ENCODE measurements around the gene OSTF1.

OSTF1 gene

DNA sequence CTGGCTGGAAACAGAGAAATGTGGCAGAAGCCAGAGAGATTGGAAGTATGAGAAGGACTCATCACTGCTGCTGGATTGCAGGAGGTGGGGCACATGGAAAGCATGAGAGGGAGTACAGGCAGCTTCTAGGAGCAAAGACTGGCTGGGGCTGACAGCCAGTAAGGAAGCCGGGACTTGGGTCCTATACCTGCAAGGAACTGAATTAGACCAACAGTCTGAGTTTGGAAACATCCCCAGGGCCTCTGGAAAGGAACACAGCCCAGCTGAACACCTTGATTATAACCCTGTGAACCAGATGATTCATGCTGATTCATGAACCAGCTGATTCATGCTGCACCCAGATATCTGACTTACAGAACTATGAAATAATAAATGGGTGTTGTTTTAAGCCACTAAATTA lies 93.4 kb downstream of the OSTF1 start:
- Histone ChIP-seq H3K9ac (ENCODE audit: low read depth, low read length) (no peak overlapping the region), H3K36me3 (ENCODE audit: insufficient read depth, low read length) (no peaks in the 10 kb centered on the region), H3K9me3 (ENCODE audit: control insufficient read depth, insufficient read depth, low read length) (no peaks in the 10 kb centered on the region; the same call in 1 of the 2 replicates), H3K4me1 (ENCODE audit: insufficient read depth, low read length) (no peaks in the 10 kb centered on the region)

DNA sequence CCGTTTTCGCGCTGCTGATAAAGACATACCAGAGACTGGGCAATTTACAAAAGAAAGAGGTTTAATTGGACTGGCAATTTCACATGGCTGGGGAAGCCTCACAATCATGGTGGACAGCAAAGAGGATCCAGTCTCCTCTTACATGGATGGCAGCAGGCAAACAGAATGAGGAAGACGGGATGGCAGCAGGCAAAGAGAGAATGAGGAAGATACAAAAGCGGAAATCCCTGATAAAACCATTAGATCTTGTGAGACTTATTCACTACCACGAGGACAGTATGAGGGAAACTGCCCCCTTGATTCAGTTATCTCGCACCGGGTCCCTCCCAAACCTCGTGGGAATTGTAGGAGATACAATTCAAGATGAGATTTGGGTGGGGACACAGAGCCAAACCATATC lies 95.0 kb downstream of the OSTF1 start:
- Histone ChIP-seq H3K9ac (ENCODE audit: low read depth, low read length) (no peak overlapping the region), H3K4me1 (ENCODE audit: insufficient read depth, low read length) (no peaks in the 10 kb centered on the region), H3K36me3 (ENCODE audit: insufficient read depth, low read length) (no peaks in the 10 kb centered on the region), H3K9me3 (ENCODE audit: control insufficient read depth, insufficient read depth, low read length) (no peaks in the 10 kb centered on the region; the same call in 1 of the 2 replicates)

DNA sequence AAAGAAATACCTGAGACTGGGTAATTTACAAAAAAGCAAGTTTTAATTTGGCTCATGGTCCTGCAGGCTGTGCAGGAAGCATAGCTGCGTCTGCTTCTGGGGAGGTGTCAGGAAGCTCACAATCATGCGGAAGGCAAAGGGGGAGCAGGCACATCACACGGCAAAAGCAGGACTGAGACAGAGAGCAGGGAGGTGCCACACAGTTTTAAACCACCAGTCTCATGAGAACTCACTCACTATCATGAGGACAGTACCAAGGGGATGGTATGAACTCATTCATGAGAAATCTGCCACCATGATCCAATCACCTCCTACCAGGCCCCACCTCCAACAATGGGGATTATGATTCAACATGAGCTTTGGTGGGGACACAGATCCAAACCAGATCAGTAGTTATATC lies 96.2 kb downstream of the OSTF1 start:
- Histone ChIP-seq H3K9ac (ENCODE audit: low read depth, low read length) (no peak overlapping the region), H3K9me3 (ENCODE audit: control insufficient read depth, insufficient read depth, low read length) (no peaks in the 10 kb centered on the region), H3K36me3 (ENCODE audit: insufficient read depth, low read length) (no peaks in the 10 kb centered on the region), H3K4me1 (ENCODE audit: insufficient read depth, low read length) (no peaks in the 10 kb centered on the region)

DNA sequence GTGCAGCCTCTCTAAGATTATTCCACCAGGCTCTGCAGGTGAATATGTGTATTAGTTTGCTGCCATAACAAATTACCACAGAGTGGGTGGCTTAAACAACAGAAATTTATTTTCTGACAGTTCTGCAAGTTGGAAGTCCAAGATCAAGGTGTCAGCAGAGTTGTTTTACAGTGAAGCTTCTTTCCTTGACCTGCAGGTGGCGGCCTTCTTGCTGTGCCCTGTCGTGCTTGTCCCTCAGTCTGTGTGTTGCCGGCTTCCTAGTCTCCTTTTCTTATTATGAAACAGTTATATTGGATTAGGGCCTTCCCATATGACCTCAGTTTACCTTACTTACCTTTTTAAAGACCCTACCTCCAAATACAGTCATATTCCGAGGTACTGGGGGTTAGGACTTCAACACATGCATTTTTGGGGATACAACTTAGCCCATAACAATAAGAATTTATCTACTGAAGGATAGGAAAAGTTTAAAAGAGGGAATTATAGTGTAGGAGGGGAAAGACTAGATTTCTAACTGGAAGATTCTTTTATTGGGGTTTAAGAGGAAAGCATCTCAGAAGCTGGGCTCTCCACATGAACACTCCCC lies 97.4 kb downstream of the OSTF1 start:
- Histone ChIP-seq H3K9me3 (ENCODE audit: control insufficient read depth, insufficient read depth, low read length) (no peaks in the 10 kb centered on the region), H3K9ac (ENCODE audit: low read depth, low read length) (no peak overlapping the region), H3K36me3 (ENCODE audit: insufficient read depth, low read length) (no peaks in the 10 kb centered on the region), H3K4me1 (ENCODE audit: insufficient read depth, low read length) (no peaks in the 10 kb centered on the region)

DNA sequence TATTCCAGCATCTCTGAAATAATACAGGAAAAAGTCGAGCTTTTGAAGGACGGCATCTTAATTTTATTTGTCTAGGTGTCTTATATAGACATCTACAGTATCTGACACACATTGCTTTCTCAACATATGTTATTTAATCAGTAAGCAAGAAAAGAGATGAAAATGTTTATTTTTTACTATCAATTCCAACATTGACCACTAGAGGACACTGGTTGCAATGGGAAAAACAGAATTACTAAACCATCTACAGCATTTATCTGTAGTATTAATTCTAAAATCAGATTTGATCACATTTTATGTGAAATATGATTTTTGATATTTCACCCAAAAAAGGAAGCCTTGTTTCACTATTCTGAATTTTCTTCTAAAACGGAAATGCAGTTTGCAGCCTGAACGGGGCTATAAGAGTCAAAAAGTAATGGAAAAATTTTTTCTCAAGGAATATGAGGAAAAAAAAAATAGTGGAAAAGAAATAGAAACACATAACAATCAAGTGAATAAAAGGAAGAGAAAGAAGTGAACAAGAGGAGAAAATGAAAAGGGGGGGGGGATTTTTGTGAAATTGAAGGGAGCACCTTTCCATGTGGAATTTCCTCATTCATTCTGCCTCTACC lies 98.6 kb downstream of the OSTF1 start:
- H3K4me1 ChIP-seq (ENCODE audit: insufficient read depth, low read length), result no peaks in the 10 kb centered on the region
- no peaks in the 10 kb centered on the region for H3K9me3 ChIP-seq (ENCODE audit: control insufficient read depth, insufficient read depth, low read length)
- H3K36me3 ChIP-seq (ENCODE audit: insufficient read depth, low read length), result no peaks in the 10 kb centered on the region
- H3K9ac ChIP-seq (ENCODE audit: low read depth, low read length), result no peak overlapping the region

DNA sequence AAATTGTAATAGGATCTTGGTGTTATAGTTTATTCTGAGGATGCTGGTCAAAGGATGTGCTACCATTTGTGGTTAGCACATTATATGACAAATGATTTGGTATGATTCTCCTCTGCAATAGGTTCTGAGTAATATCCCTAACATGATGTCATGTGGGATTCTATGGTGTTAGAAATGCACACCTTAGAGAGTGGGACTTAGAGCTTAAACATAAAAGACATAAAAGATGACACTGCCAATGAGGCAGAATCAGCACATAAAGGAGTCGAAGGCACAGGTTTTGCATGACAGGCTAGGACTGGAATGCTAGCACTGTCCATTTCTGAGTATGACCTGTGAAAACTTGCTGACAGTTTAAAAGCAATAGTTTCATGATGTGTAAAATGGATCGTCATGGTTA lies 100.4 kb downstream of the OSTF1 start:
- Histone ChIP-seq H3K4me1 (ENCODE audit: insufficient read depth, low read length) (no peaks in the 10 kb centered on the region), H3K36me3 (ENCODE audit: insufficient read depth, low read length) (no peaks in the 10 kb centered on the region), H3K9ac (ENCODE audit: low read depth, low read length) (no peak overlapping the region), H3K9me3 (ENCODE audit: control insufficient read depth, insufficient read depth, low read length) (no peaks in the 10 kb centered on the region)

DNA sequence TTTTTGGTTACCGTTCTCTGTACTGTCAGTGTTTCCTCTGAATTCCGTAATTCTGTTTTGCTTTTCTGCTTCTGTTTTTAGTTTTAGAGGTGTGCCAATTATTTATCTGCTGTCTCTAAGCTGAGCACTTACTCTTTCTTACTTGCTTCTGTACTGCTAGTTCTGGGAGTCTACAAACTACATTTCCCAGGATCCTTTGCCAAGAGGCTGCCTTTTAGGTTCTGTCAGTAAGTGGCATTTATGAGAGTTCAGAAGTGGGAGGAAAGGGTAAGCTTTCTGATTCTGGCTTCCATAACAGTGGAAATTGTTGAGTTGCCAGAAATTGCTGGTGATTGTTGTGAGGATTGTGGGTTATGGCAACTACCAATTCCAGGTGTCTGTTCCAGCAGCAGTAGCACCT lies 102.4 kb downstream of the OSTF1 start:
- Histone ChIP-seq H3K4me1 (ENCODE audit: insufficient read depth, low read length) (no peaks in the 10 kb centered on the region), H3K36me3 (ENCODE audit: insufficient read depth, low read length) (no peaks in the 10 kb centered on the region), H3K9me3 (ENCODE audit: control insufficient read depth, insufficient read depth, low read length) (no peaks in the 10 kb centered on the region), H3K9ac (ENCODE audit: low read depth, low read length) (no peak overlapping the region)

Measured in ES-I3 (cell line).